B cell (primary cell): Measurements from ENCODE around the gene MVK.

Experiments
- CTCF ChIP-seq: fragments of 200-600 bp; IDR thresholded peaks from one replicate; pipeline ENCODE4 v1.8.0; 2022; ENCODE audit warnings: antibody characterized with exemption, mild to moderate bottlenecking
- EZH2 ChIP-seq: IDR thresholded peaks from 2 replicates; pipeline ENCODE4 v1.6.1; 2012; ENCODE audit warnings: borderline replicate concordance, low read depth, mild to moderate bottlenecking, moderate library complexity, low read length; ENCODE audit not compliant: insufficient read depth, poor library complexity, severe bottlenecking

DNA sequence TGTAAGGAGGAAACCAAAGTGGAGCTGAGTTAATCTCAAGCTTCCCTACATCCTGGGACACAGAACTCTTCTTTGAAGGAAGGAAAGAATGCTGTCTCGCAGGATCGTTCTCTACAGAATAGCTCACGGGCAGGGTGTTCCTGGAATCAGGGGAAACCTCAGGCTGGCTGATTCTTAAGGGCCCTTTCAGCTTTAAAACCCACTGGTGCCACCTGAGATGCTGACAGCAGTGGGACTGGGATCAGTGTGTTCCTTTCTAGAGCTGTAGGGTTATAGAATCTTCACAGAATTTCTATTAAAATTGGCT lies 48.4 kb upstream of the MVK start:
- TF ChIP-seq EZH2 (no peak), CTCF (no peak)
